Measurements from ENCODE around the gene BEND3. TPM values are rescaled to one million over a fixed set of nuclear protein-coding genes. Genes with fewer than 3 reads are reported as not detected.
A peak's percentile ranks its signal among the peaks of the same experiment; 100 is the strongest.
"Not testable (repeated sequence)": the region's sequence is repeated elsewhere in the genome, so short reads cannot be mapped to it uniquely, and the experiment has no call there.

The BEND3 gene
- total and polyA plus RNA-seq, 9 donors, result 0.61 to 4.1 (median 2.3) TPM

GRCh38 chr6:107118976-107119375 lies 3.7 kb upstream of the BEND3 start:
- no peak for DNase-seq
- intact Hi-C loops (cut with DNase I), result loop anchor here in 1 of 4 donors (10.0 kb wide), 1 partner anchor 94 kb away; the partner anchor contains the start of gene MTRES1
- no peaks in the 10 kb centered on the region for H3K4me1 ChIP-seq (ENCODE audit: insufficient read depth)
- 75 to 77% (median 75%) methylated on average over 2 of the region's 2 CpGs for WGBS, 3 donors
- H3K9me3 ChIP-seq, result no peaks in the 10 kb centered on the region
- no peak overlapping the region for H3K4me3 ChIP-seq
- no peaks in the 10 kb centered on the region for H3K36me3 ChIP-seq
- H3K27me3 ChIP-seq, result no peaks in the 10 kb centered on the region
- H3K27ac ChIP-seq, result no peak overlapping the region
- TF ChIP-seq POLR2A (IDR thresholded peaks at IDR 0.05), result no peak
- no peak for TF ChIP-seq CTCF (IDR thresholded peaks at IDR 0.05)
- TF ChIP-seq EP300 (IDR thresholded peaks at IDR 0.05), result no peak

DNA sequence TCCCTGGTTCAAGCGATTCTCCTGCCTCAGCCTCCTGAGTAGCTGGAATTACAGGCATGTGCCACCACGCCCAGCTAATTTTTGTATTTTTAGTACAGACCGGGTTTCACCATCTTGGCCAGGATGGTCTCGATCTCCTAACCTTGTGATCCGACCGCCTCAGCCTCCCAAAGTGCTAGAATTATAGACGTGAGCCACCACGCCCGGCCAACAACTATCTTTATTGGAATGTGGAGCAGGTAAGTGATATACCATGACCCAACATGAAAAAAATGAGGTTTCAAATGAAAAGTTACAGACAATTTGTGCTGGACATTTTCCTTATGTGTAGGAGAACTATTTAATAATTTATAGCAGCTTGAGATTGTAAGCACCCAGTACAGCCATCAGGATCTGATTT lies 3.2 kb upstream of the BEND3 start:
- intact Hi-C loops (cut with DNase I), result loop anchor here in 1 of 4 donors (10.0 kb wide), 1 partner anchor 94 kb away; the partner anchor contains the start of gene MTRES1
- 89 to 93% (median 91%) methylated on average over 9 of the region's 9 CpGs for WGBS, 3 donors

GRCh38 chr6:107116931-107117330 lies 1.6 kb upstream of the BEND3 start:
- TF ChIP-seq EP300 (IDR thresholded peaks at IDR 0.05), result no peak

More for the DNA sequence above, 3.2 kb upstream of the BEND3 start:
- H3K4me3 ChIP-seq; DNase-seq; H3K27me3 ChIP-seq; H3K36me3 ChIP-seq; H3K27ac ChIP-seq; H3K9me3 ChIP-seq; H3K4me1 ChIP-seq (ENCODE audit: insufficient read depth): not testable (repeated sequence)

GRCh38 chr6:107116328-107116892 lies 1.1 kb upstream of the BEND3 start:
- no peaks in the 10 kb centered on the region for H3K9me3 ChIP-seq
- 2 to 4% (median 4%) methylated on average over 15 of the region's 15 CpGs for WGBS, 3 donors
- H3K36me3 ChIP-seq, result no peaks in the 10 kb centered on the region
- no peak overlapping the region for H3K27ac ChIP-seq
- TF ChIP-seq POLR2A (IDR thresholded peaks at IDR 0.05) (no peak), EP300 (IDR thresholded peaks at IDR 0.05) (no peak), CTCF (IDR thresholded peaks at IDR 0.05) (no peak)
- H3K4me1 ChIP-seq (ENCODE audit: insufficient read depth), result no peaks in the 10 kb centered on the region
- H3K27me3 ChIP-seq, result no peaks in the 10 kb centered on the region
- no peak for DNase-seq
- intact Hi-C loops (cut with DNase I), result loop anchor here in 1 of 4 donors (10.0 kb wide), 1 partner anchor 92 kb away; the partner anchor contains the start of gene MTRES1
- H3K4me3 ChIP-seq, result peak overlapping the region; percentile 62

More at GRCh38 chr6:107116931-107117330, 1.6 kb upstream of the BEND3 start:
- Histone ChIP-seq H3K9me3 (no peaks in the 10 kb centered on the region), H3K27me3 (no peaks in the 10 kb centered on the region), H3K4me1 (ENCODE audit: insufficient read depth) (no peaks in the 10 kb centered on the region), H3K36me3 (no peaks in the 10 kb centered on the region), H3K4me3 (no peak overlapping the region), H3K27ac (no peak overlapping the region)
- intact Hi-C loops (cut with DNase I), result loop anchor here in 1 of 4 donors (10.0 kb wide), 1 partner anchor 92 kb away; the partner anchor contains the start of gene MTRES1
- no peak for DNase-seq
- WGBS, 3 donors, result 20 to 30% (median 27%) methylated on average over 7 of the region's 7 CpGs

- intact Hi-C loops (cut with DNase I), result loop anchor here in 1 of 4 donors (10.0 kb wide), 1 partner anchor 91 kb away; the partner anchor contains the start of gene MTRES1
- Histone ChIP-seq H3K36me3 (no peaks in the 10 kb centered on the region), H3K9me3 (no peaks in the 10 kb centered on the region), H3K27me3 (no peaks in the 10 kb centered on the region), H3K4me1 (ENCODE audit: insufficient read depth) (no peaks in the 10 kb centered on the region), H3K27ac (peak overlapping the region; percentile 8 to 50), H3K4me3 (peak overlapping the region; percentile 62)
- TF ChIP-seq CTCF (IDR thresholded peaks at IDR 0.05), result no peak
- no peak for TF ChIP-seq POLR2A (IDR thresholded peaks at IDR 0.05)
- TF ChIP-seq EP300 (IDR thresholded peaks at IDR 0.05), result no peak
- 0 to 1% (median 1%) methylated on average over 30 to 45 of the region's 45 CpGs for WGBS, 3 donors
- peak in 4 of 5 donors; percentile 18 to 48 (median 39) for DNase-seq
Measured at GRCh38 chr6:107115695-107116327, 496 bp upstream of the BEND3 start.

Data from ovary (tissue), 9 donors.